CD4-positive, alpha-beta T cell treated with Interleukin-2 at 100 ng/mL for 4 hours (primary cell): ENCODE measurements around the gene FAM177B.
"Not testable (repeated sequence)": the region's sequence is repeated elsewhere in the genome, so short reads cannot be mapped to it uniquely, and the experiment has no call there.

Experiments used
- DNase-seq: peaks from one replicate; pipeline ENCODE4 v3.0.0-alpha.2; 2020; ENCODE audit warnings: low spot score

The FAM177B gene

DNA sequence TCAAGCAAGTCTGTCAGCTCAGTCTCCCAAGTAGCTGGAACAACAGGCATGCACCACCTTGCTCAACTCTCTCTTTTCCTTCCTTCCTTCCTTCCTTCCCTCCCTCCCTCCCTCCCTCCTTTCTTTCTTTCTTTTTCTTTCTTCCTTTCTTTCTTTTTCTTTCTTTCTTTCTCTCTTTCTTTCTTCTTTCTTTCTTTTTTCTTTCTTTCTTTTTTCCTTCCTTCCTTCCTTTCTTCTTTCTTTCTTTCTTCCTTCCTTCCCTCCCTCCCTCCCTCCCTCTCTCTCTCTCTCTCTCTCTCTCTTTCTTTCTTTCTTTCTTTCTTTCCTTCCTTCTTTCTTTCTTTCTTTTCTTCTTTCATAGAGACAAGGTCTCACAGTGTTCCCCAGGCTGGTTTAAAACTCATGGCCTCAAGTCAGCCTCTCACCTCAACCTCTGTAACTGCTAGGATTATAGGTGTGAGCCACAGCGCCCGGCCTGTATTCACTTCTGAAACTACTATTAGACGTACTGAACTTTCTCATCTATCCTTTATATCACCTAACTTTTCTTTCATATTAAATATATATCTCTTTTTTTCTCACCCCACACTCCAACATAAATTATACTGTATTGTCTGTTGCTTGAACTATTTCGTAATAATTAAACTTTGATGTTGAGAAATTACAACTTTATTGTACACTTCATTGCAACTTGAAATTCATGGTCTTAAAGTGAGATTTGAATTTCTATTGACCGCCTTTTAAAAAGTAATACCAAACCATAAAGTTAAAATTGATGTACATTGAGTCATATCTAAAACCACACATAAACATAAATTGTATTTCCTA, 4.8 kb downstream of the FAM177B start:
- DNase-seq: not testable (repeated sequence)

GRCh38 chr1:222749927-222750326, 12.9 kb downstream of the FAM177B start:
- no peak for DNase-seq

DNA sequence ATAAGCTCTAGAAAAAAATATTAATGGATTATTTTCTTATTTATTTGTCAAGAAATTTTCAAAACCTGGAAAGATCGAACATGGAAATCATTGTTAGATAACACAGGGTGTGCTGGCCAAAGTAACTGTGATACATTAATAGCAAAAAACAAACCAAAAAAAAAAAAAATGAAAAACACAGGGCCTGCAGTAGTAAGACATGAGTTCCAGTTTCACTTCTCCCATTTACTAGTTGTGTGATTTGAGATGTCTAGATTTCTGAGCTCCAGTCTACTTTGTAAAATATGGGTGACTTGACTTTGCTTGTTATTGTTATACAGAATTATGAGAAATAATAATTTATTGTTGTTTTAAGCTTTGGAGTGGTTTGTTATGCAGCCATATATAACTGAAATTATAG, 13.6 kb downstream of the FAM177B start:
- DNase-seq: no peak

GRCh38 chr1:222751255-222751654, 14.3 kb downstream of the FAM177B start:
- no peak for DNase-seq

GRCh38 chr1:222754366-222755139, 17.6 kb downstream of the FAM177B start:
- no peak for DNase-seq

DNA sequence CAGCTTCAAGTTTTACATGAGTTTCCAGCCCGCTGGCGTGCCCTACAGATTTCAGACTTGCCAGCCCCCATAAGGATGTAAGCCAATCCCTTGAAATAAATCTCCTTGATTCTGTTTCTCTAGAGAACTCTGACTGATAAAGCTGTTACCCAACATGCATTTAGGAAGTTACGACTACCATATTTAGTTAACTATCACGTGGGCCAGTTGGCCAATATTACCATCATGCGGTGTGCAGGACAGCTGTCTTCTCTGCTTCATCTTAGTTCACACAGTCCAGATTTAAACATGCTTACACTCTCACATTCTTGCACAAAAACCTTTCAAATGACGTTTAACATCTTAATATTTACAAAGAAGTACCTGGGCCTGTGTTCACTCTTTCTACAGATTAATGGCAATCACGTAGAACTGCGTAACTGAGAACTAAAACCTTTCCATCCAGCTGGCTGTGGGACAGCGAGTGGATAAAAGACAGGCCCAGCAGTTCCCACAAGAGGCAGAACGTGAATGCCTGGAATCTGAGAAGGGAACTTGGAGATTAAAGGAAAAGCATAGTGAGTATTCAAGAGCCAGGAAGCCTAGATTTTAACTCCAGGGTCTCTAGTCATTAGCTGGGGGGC, 20.8 kb downstream of the FAM177B start:
- DNase-seq: no peak

DNA sequence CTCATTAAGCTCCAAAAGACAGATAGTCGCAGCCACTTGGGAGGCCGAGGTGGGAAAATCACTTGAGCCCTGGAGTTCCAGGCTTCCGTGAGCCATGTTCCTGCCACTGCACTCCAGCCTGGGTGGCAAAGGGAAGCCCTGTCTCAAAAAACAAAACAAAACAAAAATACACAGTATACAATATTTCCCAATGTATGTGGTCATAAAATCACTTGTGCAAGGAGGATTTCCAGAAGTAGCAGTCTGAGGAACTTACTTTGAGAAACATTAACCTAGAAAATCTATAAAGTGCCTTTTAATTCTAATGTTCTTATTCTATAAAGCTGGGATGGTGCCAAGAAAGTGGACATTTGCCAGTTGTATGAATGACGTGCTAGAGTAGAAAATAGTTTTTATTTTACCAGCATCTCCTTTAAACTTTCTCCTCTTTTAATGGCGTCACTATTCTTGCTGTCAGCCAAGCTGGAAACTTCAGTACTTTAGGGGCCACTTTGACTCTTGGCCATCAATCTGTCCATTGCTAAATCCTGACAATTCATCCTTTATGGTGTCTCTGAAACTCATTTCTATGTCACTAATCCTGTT, 22.5 kb downstream of the FAM177B start:
- no peak for DNase-seq

- DNase-seq: no peak
Measured at GRCh38 chr1:222761083-222761482, 24.1 kb downstream of the FAM177B start.

DNA sequence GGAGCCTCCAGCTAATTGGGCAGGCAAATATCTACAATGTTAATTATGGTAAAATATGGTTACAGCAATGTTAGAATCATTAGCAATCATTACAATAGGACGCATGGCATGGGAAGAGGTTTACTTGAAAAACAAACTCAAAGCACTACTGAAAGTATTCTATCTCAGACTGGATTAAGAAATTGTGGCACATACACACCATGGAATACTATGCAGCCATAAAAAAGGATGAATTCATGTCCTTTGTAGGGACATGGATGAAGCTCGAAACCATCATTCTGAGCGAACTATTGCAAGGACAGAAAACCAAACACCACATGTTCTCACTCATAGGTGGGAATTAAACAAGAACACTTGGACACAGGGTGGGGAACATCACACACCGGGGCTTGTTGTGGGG, 25.2 kb downstream of the FAM177B start:
- not testable (repeated sequence) for DNase-seq

- no peak for DNase-seq
Measured at GRCh38 chr1:222767152-222767571, 30.2 kb downstream of the FAM177B start.

DNA sequence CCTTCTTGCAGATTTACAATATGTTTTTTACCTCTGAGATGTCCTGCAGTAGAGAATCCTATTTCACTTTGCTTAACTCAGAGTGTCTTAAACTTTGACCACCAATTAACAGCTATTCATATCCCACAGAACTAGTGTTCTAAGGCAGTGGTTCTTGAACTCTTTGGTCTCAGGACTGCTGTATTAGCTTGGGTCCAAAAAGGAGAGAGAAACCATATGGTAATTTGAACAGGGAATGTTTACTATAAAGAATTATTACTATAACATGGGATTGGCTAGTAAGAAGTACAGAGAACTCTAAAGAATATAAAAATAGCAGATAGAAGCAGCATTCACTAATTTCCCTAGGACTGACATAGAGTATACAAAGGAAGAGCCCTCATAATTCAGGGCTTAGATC, 31.6 kb downstream of the FAM177B start:
- DNase-seq: no peak

- no peak for DNase-seq
Measured at GRCh38 chr1:222769181-222769580, 32.2 kb downstream of the FAM177B start.

GRCh38 chr1:222769971-222770620, 33.1 kb downstream of the FAM177B start:
- DNase-seq: no peak

GRCh38 chr1:222772996-222773379, 36.0 kb downstream of the FAM177B start:
- DNase-seq: no peak

DNA sequence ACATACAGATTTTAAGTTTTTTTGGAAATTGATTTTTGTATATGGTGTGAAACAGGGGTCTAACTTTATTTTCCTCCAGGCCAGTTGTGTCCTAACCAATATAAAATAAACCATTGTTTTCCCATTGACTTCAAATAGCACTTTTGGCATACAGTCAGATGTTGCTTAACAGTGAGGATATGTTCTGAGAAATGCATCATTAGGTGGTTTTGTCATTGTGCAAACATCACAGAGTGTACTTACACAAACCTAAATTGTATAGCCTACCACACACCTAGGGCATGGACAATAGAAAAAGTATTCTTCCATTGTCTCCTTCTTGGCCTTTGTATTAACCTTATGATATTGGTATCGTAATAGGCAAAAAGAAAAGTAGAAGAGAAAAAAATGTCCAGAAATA, 40.5 kb downstream of the FAM177B start:
- no peak for DNase-seq

DNA sequence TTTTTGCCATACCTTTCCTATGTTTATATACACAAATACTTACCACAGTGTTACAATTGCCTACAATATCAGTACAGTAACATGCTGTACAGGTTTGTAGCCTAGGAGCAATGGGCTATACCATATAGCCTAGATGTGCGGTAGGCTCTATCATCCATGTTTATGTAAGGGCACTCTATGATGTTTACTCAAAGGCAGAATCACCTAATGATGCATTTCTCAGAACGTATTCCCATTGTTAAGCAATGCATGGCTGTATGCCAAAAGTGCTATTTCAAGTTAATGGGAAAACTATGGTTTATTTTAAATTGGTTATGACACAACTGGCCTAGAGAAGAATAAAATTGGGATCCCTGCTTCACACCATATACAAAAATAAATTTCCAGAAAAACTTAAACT, 41.0 kb downstream of the FAM177B start:
- DNase-seq: no peak

GRCh38 chr1:222781251-222781650, 44.2 kb downstream of the FAM177B start:
- DNase-seq: no peak

GRCh38 chr1:222783051-222783450, 46.0 kb downstream of the FAM177B start:
- DNase-seq: no peak

GRCh38 chr1:222784371-222784770, 47.4 kb downstream of the FAM177B start:
- no peak for DNase-seq

- DNase-seq: no peak
Measured at GRCh38 chr1:222784916-222785315, 47.9 kb downstream of the FAM177B start.

DNA sequence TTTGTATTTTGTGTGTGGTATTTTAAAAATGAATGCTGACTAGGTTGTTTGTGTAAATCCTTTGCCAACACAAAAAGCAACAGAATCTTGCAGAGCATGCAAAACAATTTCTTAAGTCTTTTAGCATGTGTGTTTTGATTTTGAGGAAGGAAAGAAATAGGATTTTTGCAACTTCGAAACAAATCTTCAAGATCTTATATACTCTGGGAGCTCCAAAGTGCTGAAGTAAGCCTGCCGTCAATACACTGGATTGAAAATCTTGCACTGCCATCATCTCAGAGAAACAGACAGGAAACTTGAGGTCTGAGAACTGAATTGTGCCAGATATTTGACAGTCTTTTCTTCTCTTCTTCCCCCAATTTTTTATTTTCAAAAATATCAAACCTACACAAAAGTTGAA, 48.5 kb downstream of the FAM177B start:
- DNase-seq: no peak

DNA sequence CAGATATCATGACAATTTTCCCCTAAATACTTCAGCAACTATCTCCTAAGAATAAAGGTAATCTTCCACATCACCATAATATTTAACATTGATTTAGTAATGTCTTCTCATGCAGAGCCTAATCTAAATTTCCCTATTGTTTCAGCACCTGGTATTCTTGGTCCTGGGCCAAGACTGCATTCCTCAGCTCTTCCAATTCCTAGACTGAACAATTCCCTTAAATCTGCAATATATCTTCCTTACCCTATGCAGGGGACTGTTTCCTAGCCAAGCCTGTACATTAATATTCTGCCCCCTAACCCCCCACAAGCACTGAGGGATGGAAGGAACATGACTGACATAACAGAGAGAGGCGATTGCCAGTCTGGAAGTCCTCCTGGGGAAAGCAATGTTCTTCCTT, 49.1 kb downstream of the FAM177B start:
- no peak for DNase-seq
